Mucosa of rectum (tissue), 2 donors: ENCODE measurements around the gene GIPR.
A peak's percentile ranks its signal among the peaks of the same experiment; 100 is the strongest.
"Not testable (repeated sequence)": the region's sequence is repeated elsewhere in the genome, so short reads cannot be mapped to it uniquely, and the experiment has no call there.

Experiments used
- H3K27ac ChIP-seq, 2 donors: one replicate each; pipeline ENCODE4 v1.7.0; 2013; ENCODE audit warnings: inconsistent platforms in 2 of 2, low read depth in 2 of 2, low read length in 2 of 2
- H3K27me3 ChIP-seq, 2 donors: one replicate each; pipeline ENCODE4 v1.7.0; 2013; ENCODE audit warnings: low read length in 2 of 2; ENCODE audit not compliant: control insufficient read depth in 2 of 2, insufficient read depth in 2 of 2
- H3K36me3 ChIP-seq, 2 donors: one replicate each; pipeline ENCODE4 v1.7.0; 2013; ENCODE audit warnings: low read length in 2 of 2; ENCODE audit not compliant: control insufficient read depth in 2 of 2, insufficient read depth in 2 of 2
- H3K4me1 ChIP-seq, 2 donors: one replicate each; pipeline ENCODE4 v1.7.0; 2013; ENCODE audit warnings: low read length in 2 of 2, mild to moderate bottlenecking in 1 of 2; ENCODE audit not compliant: control insufficient read depth in 2 of 2, insufficient read depth in 2 of 2
- H3K4me3 ChIP-seq, 2 donors: one replicate each; pipeline ENCODE4 v1.7.0; 2013; ENCODE audit warnings: low read length in 2 of 2
- H3K9ac ChIP-seq, 2 donors: one replicate each; pipeline ENCODE4 v1.7.0; 2013; ENCODE audit warnings: low read length in 2 of 2, low read depth in 1 of 2, mild to moderate bottlenecking in 1 of 2
- H3K9me3 ChIP-seq, 2 donors: one replicate each; pipeline ENCODE4 v1.7.0; 2013; ENCODE audit warnings: low read length in 2 of 2; ENCODE audit not compliant: control insufficient read depth in 2 of 2
- donor health status: healthy.
- donor health status: Normal muscosa, but diverticular disease.

The GIPR gene

DNA sequence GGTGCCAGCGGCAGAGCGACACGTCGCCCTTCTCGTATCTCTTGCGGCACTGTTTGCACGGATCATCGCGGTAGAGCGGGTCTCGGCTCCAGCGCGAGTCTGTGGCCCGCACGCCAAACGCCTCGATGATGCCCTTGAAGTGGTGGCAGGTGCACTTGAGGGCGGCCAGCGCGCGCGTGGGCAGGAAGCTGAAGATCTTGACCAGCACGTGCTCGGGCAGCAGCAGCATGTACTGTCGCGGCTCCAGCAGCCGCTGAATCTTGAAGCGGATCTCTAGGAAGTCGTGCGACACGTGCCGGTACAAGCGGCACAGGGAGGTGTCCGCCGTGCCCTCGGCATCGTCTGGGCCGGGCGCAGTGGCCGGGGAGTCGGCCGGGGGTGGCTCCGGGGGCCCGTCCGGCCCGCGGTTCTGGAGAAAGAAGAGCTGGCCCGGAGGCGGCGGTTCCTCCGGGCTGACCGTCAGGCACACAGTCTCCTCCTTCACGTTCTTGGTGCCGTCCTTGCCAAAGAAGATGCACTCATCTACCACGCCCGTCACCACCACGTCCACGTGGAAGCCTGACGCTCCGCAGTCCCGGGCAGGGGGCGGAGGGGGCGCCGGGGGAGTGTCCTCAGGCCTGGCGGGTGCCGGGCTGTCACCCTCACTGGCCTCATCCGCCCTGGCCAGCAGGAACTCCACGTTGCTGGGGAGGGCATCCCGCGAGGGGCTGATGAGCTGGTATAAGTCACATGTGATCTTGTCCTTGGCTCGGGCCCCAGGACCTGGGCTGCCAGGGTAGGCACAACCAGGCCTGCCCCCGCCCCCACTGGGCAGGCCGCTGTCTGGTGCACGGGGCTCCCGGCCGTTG lies 44.1 kb downstream of the GIPR start:
- H3K4me3 ChIP-seq = no peak overlapping the region
- peaks cover 3 to 7% of the 10 kb centered on the region in 2 donors for H3K4me1 ChIP-seq
- no peak overlapping the region for H3K9ac ChIP-seq
- no peak overlapping the region for H3K27ac ChIP-seq
- H3K27me3 ChIP-seq = no peaks in the 10 kb centered on the region
- no peaks in the 10 kb centered on the region for H3K9me3 ChIP-seq
- peaks cover 10 to 12% of the 10 kb centered on the region in 2 donors for H3K36me3 ChIP-seq

DNA sequence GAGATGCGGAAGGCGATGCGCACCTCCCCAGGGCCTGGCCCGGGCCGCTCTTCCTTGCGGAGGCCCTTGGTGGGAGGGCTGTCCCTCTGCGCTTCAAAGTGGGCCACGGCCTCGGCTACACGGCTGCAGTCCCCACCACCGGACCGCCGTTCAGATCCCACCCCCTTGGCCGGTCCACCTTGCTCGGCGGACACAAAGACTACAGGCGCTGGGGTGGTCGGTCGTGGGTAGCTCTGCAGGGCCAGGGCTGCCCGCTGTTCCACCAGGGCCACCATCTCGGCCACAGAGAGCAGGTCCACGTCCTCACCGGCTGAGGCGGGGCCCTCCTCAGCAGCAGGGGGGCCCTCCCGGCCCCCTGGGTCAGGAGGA lies 44.7 kb downstream of the GIPR start:
- Histone ChIP-seq H3K4me3 (no peak overlapping the region), H3K9me3 (no peaks in the 10 kb centered on the region), H3K27ac (no peak overlapping the region), H3K9ac (no peak overlapping the region), H3K4me1 (peaks cover 3 to 7% of the 10 kb centered on the region in 2 donors), H3K36me3 (peaks cover 10 to 12% of the 10 kb centered on the region in 2 donors), H3K27me3 (no peaks in the 10 kb centered on the region)

DNA sequence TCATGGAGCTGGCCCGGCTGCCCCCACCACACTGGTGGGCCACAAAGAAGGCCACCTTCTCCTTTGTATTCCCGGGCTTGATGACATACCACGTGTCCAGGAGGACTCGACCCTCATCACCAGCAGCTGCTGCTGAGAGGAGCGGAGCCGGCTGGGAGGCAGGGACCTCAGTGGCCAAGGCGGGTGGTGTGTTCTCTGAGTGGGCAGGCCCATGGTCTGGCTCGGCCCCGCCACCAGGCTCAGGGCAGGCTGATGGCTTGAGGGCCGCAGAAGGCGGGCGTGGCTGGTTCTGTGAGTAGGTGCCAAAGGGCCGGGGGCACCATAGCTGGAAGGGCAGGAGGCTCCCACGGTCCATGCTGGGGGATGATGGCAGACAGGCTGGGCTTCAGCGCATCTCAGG lies 45.1 kb downstream of the GIPR start:
- Histone ChIP-seq H3K9me3 (no peaks in the 10 kb centered on the region), H3K4me1 (peaks cover 8 to 11% of the 10 kb centered on the region in 2 donors), H3K9ac (no peak overlapping the region), H3K4me3 (no peak overlapping the region), H3K36me3 (peaks cover 10 to 12% of the 10 kb centered on the region in 2 donors), H3K27me3 (no peaks in the 10 kb centered on the region), H3K27ac (no peak overlapping the region)

DNA sequence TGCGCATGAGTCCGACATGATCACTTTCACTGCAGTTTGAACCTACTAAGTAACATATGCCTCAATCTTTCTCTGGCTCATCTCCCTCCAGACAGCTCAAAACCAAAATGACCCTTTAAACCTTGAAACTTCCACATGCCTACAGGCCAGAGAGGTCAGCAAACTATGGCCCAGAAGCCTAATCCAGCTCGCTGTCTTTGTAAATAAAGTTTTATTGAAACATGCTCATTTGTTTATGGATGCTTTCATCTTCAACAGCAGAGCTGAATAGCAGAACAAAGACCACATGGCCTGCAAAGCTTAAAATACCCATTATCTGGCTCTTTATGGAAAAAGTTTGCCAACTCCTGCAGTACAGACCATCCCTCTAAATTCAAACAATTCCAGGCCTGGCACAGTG lies 47.1 kb downstream of the GIPR start:
- H3K27me3 ChIP-seq = no peaks in the 10 kb centered on the region
- no peaks in the 10 kb centered on the region for H3K9me3 ChIP-seq
- peaks cover 12 to 14% of the 10 kb centered on the region in 2 donors for H3K36me3 ChIP-seq
- H3K4me1 ChIP-seq = peaks cover 14 to 17% of the 10 kb centered on the region in 2 donors
- no peak overlapping the region for H3K27ac ChIP-seq
- no peak overlapping the region for H3K4me3 ChIP-seq
- H3K9ac ChIP-seq = no peak overlapping the region

DNA sequence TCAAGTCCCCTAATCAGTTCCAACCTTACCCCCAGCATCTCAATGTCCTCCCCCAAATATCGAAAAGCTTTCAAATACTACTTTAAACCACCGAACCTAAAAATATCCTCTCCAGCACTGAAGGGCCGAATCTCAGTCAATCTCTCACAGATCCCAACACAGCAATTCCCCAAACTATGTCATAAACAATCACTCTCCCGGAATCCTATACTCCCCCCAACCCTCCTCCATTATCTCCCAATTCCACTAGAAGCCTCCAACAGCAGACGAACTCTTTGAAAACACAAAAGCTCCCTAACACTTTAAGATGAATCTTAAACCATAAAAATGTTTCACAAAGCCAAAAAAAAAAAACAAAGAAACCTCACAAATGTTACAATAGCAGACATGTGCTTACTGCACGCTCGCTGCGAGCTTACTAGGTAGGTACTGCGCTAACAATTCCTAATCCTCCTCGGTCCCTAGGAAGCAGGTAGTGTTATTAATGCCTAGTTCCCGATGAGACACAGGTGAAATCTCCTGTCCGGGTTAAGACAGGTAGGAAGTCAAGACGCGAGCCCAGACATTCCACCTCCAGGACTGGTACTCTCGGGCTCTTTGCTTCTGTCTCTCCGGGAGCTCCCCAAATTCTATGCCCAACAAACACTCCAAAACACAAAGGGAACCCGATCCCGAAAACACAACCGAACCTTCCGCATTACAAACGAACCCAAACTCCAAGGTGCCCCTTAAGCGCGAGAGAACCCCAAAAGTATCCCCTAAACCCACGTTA lies 48.5 kb downstream of the GIPR start:
- H3K36me3 ChIP-seq = peaks cover 9% of the 10 kb centered on the region in 2 donors
- no peaks in the 10 kb centered on the region for H3K27me3 ChIP-seq
- peak overlapping the region; percentile 62 to 85 for H3K4me3 ChIP-seq
- H3K4me1 ChIP-seq = peaks cover 17 to 24% of the 10 kb centered on the region in 2 donors
- no peaks in the 10 kb centered on the region for H3K9me3 ChIP-seq
- H3K9ac ChIP-seq = peak overlapping the region; percentile 78 to 82
- peak overlapping the region; percentile 96 to 97 for H3K27ac ChIP-seq

DNA sequence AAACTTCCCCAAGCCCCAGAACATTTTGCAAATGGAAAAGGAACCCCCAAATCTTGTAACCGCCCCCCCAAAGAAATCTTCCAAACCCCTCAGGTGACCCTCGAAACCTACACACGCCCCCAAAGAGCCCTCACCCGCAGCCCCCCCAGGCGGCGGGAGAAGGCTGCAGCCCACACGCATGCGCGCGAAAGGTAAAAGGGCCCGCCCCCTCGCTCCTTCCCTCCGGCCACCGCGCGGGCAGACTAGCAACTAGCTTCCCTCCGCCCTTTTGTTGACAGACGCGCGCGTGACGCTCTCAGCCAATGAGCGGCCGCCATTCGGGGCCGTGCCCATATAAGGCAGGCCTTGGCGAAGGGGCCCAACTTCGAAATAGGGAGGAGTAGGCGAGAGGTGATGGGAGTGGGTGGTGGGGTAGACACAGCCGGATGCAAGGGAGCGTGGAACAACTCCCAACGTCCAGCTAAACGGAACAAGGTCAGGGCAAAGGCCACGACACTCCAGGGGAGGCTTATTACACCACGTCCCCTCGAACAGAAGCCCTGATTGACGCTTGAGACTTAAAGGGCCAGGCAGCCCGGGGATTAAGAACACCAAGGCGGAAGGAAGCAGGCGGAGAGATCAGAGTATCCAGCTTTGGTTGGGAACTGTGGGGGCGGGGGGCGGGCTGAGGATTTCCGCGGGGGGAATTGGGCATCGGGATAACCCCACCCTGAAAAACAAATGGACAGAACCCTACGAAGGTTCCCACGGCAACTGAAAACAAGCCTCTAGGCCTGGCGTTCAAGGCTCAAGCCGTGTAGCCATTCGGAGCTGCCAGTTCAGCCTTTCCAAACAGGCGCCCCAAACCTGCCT lies 49.3 kb downstream of the GIPR start:
- H3K9ac ChIP-seq = peak overlapping the region; percentile 83 to 89
- no peaks in the 10 kb centered on the region for H3K27me3 ChIP-seq
- peaks cover 2 to 6% of the 10 kb centered on the region in 2 donors for H3K36me3 ChIP-seq
- H3K27ac ChIP-seq = peak overlapping the region; percentile 96 to 97
- H3K4me3 ChIP-seq = peak overlapping the region; percentile 75 to 85
- H3K9me3 ChIP-seq = no peaks in the 10 kb centered on the region
- peaks cover 17 to 32% of the 10 kb centered on the region in 2 donors for H3K4me1 ChIP-seq

DNA sequence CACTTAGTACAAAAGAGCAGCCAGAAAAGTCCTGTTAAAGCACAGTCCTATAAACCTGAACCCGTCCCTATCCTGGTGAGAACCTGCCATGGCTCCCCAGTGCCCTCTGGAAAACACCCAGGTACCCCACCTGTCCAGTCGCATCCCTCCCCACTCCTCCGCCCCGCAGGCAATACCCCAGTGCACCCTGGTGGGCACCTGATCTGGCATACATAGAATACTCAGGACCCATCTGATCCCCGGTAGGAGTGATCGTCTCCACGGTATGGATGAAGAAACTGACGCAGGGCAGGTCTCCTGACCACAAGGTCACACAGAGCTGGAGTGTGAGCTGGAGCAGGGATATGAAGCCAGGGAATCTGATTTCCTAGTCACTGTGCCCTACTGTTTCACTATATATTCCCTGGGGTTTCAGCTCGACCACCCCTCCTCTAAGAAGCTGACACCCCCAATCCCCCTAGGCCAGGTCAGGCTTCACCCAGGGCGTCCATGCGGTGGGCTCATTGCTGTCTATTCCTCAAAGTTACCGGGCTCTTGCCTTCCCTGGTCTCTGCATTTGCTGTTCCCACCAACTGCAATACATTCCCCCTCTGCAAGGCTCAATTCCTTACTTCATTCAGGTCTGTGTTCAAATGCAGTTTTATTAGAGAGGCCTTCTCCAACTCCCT lies 50.1 kb downstream of the GIPR start:
- peak overlapping the region; percentile 96 to 97 for H3K27ac ChIP-seq
- H3K9ac ChIP-seq = peak overlapping the region; percentile 83 to 89
- H3K36me3 ChIP-seq = peaks cover 4 to 6% of the 10 kb centered on the region in 2 donors
- peaks cover 17 to 34% of the 10 kb centered on the region in 2 donors for H3K4me1 ChIP-seq
- peak overlapping the region; percentile 75 to 85 for H3K4me3 ChIP-seq
- no peaks in the 10 kb centered on the region for H3K9me3 ChIP-seq
- H3K27me3 ChIP-seq = no peaks in the 10 kb centered on the region

DNA sequence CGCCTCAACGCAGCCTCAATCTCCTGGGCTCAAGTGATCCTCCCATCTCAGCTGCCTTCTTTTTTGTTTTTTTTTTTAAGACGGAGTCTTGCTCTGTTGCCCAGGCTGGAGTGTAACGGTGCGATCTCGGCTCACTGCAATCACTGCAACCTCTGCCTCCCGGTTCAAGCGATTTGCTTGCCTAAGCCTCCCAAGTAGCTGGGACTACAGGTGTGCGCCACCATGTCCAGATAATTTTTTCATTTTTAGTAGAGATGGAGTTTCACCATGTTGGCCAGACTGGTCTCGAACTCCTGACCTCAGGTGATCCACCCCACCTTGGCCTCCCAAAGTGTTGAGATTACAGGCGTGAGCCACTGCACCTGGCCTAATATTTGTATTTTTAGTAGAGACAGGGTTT lies 52.0 kb downstream of the GIPR start:
- H3K9me3 ChIP-seq, H3K9ac ChIP-seq, H3K27me3 ChIP-seq, H3K4me3 ChIP-seq, H3K36me3 ChIP-seq: not testable (repeated sequence)
- H3K4me1 ChIP-seq = peaks cover 17 to 36% of the 10 kb centered on the region in 2 donors
- peak overlapping the region; percentile 82 to 88 for H3K27ac ChIP-seq

DNA sequence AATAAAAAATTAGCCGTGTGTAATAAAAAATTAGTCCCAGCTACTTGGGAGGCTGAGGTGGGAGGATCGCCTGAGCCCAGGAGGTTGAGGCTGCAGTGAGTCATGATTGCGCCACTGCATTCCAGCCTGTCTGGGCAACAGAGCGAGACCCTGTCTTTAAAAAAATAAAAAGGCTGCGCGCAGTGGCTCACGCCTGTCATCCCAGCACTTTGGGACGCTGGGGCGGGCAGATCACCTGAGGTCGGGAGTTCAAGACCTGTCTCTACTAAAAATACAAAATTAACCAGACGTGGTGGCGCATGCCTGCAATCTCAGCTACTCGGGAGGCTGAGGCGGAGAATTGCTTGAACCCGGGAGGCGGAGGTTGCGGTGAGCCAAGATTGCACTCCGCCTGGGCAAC lies 60.7 kb downstream of the GIPR start:
- H3K27me3 ChIP-seq, H3K36me3 ChIP-seq, H3K27ac ChIP-seq, H3K9me3 ChIP-seq, H3K9ac ChIP-seq, H3K4me3 ChIP-seq: not testable (repeated sequence)
- H3K4me1 ChIP-seq = peaks cover 7 to 11% of the 10 kb centered on the region in 2 donors
